Kidney epithelial cell (primary cell): ENCODE results near the gene TRIP6. TPM values are rescaled to one million over a fixed set of nuclear protein-coding genes. Genes with fewer than 3 reads are reported as not detected.

Source experiments
- DNase-seq: peaks from one replicate; pipeline ENCODE4 v3.0.0-alpha.2; 2010; ENCODE audit warnings: low read depth
- H3K27me3 ChIP-seq: 2 replicates; pipeline ENCODE4 v1.6.0; 2011; ENCODE audit warnings: low read length; ENCODE audit not compliant: control insufficient read depth, insufficient read depth
- H3K36me3 ChIP-seq: 2 replicates; pipeline ENCODE4 v1.5.1; 2011; ENCODE audit warnings: low read length; ENCODE audit not compliant: control insufficient read depth, insufficient read depth
- H3K4me3 ChIP-seq: 2 replicates; pipeline ENCODE4 v1.5.1; 2011; ENCODE audit warnings: low read depth, mild to moderate bottlenecking, control low read depth, low read length
- total RNA-seq: library from RNA; depleted of rRNA; stranded (reverse); fragments of >200 nt; gene quantifications from 2 replicates; pipeline ENCODE4 v1.2.3, GENCODE V29; 2015
- TF ChIP-seq, protein P1 (sequence below): IDR thresholded peaks from 2 replicates; pipeline ENCODE4 v1.5.1; 2011; ENCODE audit warnings: mild to moderate bottlenecking, moderate library complexity, low read length, control low read depth, inconsistent platforms; ENCODE audit not compliant: insufficient read depth, poor library complexity, severe bottlenecking

TRIP6 gene
- total RNA-seq, 1 donor from 2014 or later, result 114 TPM

DNA sequence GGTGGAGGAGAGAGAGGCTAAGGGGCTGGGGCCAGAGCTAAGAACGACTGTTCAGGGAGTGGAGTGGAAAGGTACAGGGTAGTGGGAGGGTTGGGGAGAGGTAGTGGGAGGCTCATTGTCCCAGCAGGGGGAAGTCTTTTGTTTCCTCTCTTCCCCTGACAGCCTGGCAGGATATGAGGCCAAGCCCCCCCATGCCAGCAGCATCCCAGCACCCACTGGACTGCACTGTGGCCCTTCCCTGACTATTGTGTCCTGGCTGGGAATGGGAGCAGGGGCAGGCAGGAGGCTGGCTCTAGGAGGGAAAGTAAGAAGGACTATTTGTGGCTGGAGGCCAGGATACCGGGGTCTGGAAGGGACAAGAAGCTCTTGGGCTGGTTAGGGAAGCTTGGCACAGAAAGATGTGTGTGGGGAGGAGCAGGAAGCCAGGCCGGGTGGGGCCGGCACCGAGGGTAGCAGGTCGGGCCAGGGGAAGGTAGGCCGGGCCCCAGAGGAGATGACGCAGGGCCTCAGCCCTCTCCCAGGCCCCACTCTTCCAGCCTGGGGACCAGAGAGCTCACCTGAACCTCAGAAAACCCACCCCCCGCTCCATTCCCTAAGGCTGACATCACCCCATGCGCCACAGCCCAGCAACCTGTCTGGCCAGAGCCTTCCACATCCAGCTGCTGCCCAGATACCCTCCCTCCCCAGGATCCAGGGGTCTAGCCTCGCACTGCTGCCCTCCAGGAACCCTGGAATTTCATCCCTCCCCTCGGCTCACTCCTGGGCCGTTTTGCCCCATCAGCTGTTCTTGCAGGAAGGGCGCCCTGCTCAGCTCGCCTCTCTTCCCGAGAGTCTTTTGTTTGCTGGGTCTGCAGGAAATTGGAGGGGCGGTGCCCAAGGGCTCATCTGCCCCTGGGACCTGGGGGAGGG lies 31.0 kb upstream of the TRIP6 start:
- DNase-seq, result no peak
- H3K4me3 ChIP-seq, result no peak overlapping the region
- TF ChIP-seq, protein P1, sequence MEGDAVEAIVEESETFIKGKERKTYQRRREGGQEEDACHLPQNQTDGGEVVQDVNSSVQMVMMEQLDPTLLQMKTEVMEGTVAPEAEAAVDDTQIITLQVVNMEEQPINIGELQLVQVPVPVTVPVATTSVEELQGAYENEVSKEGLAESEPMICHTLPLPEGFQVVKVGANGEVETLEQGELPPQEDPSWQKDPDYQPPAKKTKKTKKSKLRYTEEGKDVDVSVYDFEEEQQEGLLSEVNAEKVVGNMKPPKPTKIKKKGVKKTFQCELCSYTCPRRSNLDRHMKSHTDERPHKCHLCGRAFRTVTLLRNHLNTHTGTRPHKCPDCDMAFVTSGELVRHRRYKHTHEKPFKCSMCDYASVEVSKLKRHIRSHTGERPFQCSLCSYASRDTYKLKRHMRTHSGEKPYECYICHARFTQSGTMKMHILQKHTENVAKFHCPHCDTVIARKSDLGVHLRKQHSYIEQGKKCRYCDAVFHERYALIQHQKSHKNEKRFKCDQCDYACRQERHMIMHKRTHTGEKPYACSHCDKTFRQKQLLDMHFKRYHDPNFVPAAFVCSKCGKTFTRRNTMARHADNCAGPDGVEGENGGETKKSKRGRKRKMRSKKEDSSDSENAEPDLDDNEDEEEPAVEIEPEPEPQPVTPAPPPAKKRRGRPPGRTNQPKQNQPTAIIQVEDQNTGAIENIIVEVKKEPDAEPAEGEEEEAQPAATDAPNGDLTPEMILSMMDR, result no peak
- no peaks in the 10 kb centered on the region for H3K27me3 ChIP-seq
- no peaks in the 10 kb centered on the region for H3K36me3 ChIP-seq

DNA sequence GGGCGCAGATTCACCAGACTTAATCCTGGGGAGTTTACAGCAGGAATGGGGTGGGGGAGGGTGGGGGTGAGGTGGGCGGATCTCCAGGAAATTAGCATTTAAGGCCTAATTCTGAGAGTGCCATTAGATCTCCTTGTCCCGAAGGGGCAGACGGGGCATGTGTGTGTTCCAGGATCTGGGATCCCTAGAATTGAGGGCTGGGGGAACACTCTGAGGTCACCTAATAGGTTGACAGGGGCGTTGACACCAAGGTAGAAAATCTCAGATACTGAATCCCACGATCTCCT lies 30.4 kb upstream of the TRIP6 start:
- no peak overlapping the region for H3K4me3 ChIP-seq
- no peak for DNase-seq
- TF ChIP-seq, protein P1, result no peak
- no peaks in the 10 kb centered on the region for H3K36me3 ChIP-seq
- no peaks in the 10 kb centered on the region for H3K27me3 ChIP-seq

DNA sequence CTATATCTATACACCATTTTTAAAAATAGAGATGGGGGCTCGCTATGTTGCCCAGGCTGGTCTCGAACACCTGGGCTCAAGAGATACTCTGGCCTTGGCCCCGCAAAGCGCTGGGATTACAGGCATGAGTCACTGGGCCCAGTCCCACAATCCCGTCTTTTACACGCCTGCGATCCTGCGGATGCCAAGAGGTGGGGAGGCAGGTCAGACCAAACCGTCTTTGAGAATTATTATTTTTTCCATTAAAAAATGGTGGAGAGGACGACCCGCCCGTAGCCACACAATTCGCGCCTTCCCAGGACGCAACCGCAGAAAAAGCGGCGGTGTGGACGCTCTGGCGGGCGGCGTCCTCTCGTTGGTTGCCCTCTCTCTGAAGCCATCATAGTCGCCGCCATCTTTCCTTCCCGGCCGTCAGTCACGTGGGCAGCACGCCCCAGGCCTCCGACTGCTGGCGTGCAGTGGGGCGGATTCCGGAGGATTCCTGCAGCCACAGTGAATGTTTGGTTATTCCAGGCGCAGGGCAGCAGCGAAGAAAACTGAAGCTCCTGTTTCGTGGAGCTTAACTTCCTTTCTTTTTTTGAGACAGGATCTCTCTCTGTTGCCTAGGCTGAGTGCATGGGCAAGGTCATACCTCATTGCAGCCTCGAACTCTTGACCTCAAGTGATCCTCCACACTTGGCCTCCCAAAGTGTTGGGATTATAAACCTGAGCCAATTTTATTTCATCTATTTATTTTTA lies 29.9 kb upstream of the TRIP6 start:
- DNase-seq, result no peak
- Histone ChIP-seq H3K36me3 (no peaks in the 10 kb centered on the region), H3K27me3 (no peaks in the 10 kb centered on the region), H3K4me3 (no peak overlapping the region)
- TF ChIP-seq, protein P1, result no peak

DNA sequence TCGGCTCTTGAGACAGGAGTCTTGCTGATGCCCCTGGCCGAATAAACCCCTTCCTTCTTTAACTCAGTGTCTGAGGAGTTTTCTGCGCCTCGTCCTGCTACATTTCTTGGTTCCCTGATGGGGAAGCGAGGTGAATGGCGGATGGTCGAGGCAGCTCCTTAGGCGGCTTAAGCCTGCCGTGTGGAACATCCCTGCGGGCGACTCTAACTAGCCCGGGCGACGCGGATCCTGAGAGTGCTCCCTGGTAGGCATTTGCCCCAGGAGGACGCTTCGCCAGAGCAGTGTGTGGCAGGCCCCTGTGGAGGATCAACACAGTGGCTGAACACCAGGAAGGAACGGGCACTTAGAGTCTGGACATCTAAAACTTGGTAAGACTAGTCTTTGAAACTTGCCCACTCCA lies 27.8 kb upstream of the TRIP6 start:
- TF ChIP-seq, protein P1, result no peak
- DNase-seq, result no peak
- no peaks in the 10 kb centered on the region for H3K27me3 ChIP-seq
- H3K4me3 ChIP-seq, result no peak overlapping the region
- H3K36me3 ChIP-seq, result no peaks in the 10 kb centered on the region

DNA sequence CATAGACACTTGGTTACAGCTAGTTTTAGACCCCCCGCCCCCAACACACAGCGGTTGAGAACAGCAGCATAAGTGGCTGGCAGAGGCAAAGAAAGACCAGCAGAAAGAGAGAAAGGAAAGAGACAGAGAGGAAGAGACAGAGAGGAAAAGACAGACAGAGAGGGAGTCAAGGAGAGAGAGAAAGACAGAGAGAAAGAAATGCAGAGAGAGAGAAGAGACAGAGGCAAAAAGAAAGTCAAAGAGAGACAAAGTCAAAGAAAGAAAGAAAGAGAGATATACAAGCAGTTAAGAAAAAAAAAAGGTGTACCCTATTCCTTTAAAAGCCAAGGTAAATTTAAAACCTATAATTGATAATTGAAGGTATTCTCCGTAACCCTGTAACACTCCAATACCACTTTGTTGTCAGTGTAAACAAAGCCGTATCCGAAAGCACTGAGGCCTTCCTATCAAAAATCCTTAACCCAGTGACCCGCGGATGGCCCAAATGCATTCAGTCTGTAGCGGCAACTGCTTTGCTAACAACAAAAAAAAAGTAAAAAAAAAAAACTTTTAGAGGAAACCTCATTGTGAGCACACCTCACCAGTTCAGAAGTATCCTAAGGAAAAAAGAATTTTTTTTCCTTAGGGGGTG lies 26.6 kb upstream of the TRIP6 start:
- no peak overlapping the region for H3K4me3 ChIP-seq

More for the DNA sequence above, 26.6 kb upstream of the TRIP6 start:
- no peaks in the 10 kb centered on the region for H3K27me3 ChIP-seq
- no peak for DNase-seq
- TF ChIP-seq, protein P1, result no peak
- H3K36me3 ChIP-seq, result no peaks in the 10 kb centered on the region
